Effector CD8-positive, alpha-beta T cell (primary cell): ENCODE measurements around the gene EHD3.

ENCODE experiments used
- DNase-seq: peaks from one replicate; lab custom pipeline; 2025; lab: John Stamatoyannopoulos, UW
- total RNA-seq, 4 experiments: gene quantifications; one replicate each; lab custom pipeline; 2026; lab: John Stamatoyannopoulos, UW

EHD3 gene
- total RNA-seq, result 4.9 to 18.7 (median 14.1) reads per million in 4 experiments

DNA sequence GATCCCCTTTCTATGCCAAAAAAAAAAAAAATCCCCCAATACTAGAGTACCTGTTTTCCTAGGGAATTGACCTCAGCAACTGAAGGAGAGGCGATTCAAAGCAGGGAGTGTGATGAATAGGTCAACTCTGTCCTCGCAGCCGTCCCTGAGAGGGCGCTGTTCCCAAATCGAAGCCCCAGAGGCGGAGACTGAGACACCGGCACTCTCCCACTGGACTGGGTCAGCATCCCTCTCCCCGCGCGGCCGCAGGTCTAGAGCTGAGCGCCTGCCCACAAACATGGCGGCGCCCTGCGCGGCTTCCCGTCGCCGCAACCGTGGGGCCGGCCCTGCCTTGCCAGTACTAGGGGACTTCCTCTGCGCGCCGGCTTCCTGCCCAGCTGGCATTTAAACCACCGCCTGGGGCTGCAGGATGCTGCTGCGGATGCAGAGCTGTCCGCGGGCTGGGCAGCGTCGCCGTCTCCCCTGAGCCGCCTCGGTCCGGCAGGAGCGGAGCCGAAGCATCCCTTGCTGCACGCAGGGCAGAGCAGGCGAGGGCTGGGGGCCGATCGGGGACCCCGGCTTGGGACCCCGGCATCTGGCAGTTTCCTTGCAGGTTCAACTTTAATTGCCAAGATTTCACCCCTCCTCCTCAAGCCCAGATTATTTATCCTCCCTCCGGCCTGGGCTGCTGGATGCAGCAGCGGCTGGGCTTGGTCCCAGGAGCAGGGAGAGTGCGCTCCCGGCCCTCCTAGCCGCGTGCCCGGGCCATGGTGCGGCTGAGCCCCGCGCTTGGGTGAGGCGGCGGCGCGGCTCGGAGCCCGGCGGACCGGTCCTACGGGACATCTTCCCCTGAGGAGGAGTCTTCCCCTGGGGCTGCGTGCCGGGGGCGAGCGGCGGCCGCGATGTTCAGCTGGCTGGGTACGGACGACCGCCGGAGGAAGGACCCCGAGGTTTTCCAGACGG is at the start of gene EHD3:
Gene EHD3, plus strand, starts transcription at position 412 of the 942 bp plus-strand sequence. Its CDS starts 470 bp downstream, at position 882.
- DNase-seq, result peak; percentile 48

DNA sequence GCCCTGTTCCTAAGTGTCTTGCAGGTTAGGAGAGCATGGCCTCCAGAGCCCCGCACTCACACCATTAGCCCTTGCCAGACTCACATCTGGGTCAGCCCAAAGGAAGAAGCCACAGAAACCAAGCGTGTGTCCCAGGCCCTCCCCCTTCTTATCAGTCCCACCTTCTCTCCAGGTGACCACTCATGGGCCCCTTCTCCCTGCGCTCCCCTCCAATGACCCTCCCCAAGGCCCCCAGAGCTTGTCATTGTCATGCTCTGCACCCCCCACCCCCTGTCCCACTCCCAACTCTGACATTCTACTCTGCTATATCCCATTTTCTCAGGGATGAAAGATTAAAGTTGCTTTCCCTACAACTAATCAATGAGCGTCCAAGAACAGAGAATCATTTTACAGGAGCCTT is 46.8 kb upstream of the EHD3 start:
- no peak for DNase-seq

DNA sequence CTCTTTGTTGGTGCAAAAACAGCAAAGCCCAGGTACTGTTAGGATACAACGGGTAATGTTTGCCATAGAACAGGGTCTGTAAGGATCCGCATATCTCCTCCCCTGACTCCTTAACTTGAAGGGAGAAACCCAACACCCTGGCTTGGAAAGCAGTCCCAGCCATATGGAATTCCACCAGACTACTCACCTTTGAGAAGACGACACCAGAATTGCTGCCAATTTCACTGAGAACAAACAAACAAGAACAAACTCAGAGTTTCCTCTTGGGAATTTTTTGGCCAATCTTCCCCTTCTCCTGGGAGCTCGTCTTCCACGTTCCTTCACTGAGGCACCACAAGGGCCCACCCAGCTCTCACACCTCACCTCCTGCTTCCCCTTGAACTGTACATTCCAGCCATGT is 45.8 kb upstream of the EHD3 start:
- no peak for DNase-seq

DNA sequence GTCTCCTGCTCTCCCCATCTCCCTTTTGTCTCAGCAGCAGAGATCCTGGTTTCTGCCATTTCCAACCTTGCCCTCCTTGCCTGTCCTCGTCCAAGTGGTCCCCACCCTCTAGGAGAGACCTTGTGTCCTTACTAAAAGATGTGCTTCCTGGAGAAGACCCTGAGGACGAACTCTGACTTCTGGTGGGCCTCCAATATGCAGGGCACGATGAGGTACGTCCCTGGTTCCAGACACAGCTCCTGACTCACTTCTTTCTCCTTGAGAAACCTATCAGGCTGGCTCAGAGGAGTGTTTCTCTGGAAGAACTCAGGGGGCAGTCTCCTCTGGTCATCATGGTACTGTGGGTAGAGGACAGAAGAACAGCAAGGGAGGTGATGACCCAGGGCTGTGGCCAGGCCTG is 44.8 kb upstream of the EHD3 start:
- no peak for DNase-seq

DNA sequence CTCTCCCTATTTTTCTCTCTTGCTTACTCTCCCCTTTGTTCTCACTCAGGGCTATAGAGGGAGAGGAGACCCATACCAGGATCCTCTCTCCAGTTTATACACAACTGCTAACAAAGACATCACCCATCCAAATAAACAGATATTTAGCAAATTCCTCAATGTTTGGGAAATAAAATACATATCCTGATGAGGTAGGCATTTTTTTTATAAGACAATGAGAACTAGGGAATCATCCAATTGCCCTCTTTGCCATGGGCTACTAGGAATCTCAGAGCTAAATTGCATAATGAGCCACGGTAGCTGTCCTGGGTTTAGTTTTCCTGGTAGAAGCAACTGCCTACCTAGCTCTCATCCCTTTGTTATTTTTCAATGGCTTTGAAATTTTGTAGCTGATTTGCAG is 43.8 kb upstream of the EHD3 start:
- no peak for DNase-seq

DNA sequence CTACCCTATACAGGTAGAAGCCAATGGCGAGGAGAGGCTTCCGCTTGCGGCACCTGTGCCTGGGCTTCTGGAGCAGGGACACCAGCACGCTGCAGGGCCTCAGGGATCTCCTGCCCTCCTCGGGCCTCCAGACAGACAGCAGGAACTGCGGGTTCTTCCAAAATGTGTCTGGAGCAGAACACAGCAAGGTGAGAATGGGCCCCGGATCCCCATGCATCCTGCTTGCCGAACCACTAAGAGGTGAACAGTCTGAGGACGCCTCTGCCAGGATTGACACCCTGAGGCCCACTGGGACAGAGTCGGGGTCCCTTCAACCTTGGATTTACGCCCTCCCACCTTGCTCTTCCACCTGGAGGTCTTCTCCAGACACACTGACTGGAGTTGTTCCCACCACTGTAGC is 42.0 kb upstream of the EHD3 start:
- DNase-seq, result no peak

DNA sequence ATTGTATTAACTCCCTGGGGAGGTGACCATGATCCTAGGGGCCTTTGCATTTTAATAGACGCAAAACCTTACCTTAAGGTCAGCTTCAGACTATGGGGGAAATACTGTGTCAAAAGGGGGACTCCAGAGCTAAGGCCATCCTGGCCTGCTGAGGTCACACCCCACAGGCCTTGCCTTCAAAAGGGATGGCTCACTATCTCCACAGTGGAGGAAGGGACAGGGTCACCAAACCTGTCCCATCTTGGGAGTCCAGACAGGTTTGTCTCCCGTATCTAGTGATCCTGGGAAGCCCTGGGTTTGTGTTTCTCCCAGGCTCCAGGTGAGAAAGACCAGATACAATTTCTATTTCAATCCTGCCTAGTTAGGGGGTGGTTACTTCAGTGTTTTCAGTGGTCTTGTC is 41.6 kb upstream of the EHD3 start:
- no peak for DNase-seq

DNA sequence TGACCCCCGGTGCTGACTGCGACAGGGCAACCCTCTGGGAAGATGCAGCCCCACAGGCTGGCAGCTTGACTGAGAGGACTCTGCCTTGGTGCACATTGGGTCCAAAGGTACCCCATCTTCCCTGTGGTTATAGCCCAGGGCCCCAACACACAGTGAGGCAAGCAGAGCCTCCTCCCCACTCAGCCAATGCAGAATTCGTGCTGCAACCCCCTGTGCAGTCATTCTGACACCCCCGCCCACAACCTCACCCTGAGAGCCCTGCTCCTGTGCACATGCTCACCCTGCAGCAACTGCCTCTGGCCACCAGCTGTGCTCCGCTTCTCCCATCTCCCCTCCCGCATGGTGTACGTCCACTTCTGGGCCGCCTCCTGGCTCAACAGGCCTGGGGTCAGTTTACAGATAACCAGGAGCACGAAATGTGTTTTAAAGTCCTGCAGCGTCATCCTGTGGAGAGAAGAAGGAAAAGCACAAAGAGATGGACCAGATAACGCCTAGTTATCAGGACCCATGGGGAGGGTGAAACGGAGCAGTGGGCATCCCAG is 41.0 kb upstream of the EHD3 start:
- DNase-seq, result no peak

DNA sequence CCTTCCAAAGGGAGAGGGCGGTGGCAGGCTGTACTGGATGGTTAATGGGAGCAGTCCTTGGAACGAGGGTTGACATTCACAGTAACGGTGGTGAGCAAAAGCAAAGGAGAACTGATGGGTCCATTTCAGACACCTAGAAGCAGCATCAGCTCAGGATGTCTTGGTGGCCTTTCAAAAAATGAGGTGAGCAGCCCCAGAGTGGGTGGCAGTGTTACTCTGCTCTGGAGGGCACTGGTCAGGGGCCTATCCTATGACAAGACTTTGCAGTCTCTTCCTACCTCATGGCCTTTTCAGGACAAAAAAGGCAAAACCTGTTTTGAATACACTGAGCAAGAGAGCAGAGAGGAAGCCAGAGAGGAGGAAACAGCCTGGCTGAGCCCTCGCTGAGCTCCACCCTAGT is 40.1 kb upstream of the EHD3 start:
- DNase-seq, result no peak

DNA sequence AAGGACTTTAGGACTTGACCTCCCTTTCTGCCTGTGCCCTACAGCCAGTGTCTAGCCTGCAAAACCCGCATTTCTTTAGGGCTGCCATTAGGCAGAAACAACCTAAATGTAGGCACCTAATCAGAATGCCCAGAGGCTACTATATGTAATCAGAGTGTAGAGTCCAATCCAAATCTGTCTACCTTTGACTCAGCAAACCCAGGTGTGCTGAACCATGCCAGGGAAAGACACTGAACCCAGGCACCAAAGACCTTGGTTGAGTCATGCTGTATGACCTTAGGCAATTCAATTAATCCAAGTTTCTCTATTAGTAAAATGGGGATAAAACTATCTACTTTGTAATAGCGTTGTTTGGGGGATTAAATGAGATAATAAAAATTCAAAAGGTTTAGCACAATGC is 37.3 kb upstream of the EHD3 start:
- no peak for DNase-seq

DNA sequence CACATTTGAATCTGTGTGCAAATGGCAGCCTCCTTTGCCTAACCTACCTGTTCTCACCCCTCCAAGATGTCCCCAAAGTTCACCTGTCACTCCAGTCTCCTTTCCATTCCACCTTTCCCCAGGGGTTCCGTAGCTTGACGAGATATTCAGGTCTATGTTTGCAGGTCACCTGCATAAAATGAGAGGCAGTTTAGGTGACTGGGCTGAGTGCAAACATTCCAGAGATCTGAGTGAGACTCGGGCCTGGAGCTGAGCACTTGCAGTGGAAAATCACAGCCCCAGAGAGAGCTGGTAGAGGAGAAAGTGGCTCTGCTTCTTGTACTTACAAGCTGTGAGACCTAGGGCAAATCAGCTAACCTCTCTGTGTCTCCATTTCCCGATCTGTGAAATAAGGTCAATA is 36.8 kb upstream of the EHD3 start:
- DNase-seq, result no peak

DNA sequence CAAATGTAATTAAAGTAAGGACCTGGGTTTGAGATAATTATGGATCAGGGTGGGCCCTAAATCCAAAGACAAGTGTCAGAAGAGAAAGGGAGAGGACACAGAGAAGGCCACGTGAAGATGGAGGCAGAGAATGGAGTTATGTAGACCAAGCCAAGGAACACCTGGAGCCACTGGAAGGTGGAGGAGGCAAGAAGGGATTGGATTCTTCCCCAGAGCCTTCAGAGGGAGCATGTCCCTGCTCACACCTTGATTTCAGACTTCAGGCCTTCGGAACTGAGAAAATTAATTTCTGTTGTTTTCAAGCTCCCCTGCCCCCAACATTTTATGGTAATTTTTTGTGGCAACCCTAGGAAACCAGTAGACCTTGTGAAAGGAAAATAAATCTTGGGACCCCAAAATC is 36.3 kb upstream of the EHD3 start:
- no peak for DNase-seq

DNA sequence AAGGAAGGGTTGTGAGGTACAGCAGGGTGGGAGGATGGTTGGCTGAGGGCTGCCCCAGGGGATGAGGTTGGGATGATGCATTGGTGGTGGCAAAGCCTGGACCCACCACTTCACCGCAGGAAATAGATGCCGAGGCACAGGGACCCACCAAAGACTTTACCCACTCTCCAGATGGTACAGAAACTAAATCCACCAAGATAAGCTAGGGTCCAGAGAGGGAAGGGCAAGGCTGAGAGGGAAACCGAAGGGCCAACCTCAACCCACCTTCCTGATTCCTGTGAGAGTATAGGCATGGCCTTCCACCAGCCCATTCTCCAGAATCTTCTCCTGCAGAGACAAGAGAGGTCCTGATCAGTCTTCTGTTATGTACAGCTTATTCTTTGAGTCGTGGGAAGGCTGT is 34.7 kb upstream of the EHD3 start:
- no peak for DNase-seq

DNA sequence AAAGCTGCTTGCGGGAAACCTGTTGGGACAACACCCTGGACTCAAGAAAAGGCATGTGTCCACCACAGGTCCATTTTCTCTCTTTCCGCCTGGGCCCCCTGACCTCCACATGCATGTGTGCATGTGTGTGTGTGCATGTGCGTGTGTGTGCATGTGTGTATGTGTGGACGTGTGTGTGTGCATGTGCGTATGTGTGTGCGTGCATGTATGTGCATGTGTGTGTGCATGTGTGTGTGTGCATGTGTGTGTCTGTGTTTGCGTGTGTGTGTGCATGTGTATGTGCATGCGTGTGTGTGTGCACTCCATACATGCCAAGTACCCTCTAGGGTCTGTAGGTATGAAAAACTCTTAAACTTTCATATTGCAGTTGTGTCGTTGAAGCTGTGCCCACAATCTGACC is 33.0 kb upstream of the EHD3 start:
- no peak for DNase-seq

DNA sequence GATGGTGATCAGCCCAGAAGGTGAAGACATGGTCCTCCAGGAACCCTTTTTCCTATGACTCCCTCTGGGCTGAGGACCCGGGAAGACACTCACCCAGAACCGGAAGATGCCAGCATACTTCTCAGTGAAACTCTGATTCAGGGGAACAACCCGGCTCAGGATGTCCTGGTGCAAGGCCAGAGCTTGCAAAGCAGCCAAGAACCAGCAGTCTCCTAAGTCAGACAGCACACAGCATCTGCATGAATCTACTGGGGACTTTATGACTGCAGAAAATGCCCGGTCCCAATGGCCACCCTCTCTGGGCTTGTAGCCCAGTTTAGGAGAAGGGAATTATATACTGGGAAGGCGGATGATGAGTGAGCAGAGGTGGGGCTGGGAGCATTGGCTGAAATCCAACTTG is 31.9 kb upstream of the EHD3 start:
- no peak for DNase-seq

DNA sequence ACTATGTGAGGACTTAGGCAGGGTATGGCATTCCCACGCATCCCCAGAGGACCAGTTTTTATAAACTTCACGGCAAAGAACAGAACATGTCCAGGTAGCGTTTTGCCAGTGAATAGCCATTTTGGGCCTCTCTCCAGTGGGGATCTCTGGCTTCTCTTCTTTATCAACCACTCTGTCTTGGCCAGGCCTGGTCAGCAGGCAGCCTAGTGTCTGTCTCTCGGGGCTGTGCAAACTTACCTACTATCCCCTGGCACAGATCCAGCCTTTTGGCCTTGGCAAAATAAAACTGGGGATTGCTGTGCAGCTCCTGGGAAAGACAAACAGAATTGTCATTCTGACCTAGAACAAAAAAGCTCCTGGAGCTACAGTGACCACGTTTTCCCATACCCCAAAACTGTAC is 31.1 kb upstream of the EHD3 start:
- no peak for DNase-seq

DNA sequence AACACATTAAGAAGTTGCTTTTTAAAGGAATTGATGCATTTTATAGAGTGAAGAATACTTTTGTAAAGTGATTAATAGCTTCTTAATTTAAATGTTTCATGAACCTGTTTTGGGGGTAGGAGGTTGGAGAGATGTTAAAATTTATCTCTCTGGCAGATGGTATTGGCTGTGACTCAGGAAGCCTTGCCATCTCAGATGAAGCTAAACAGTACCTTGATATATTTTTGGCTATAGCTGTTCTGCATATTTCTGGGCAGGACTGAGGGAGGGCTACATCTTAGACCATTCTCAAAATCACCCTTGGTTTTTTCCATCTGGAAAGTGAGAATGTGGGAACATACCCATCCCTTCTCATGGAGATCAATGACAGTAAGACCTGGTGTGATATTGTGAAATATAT is 30.0 kb upstream of the EHD3 start:
- DNase-seq, result no peak

DNA sequence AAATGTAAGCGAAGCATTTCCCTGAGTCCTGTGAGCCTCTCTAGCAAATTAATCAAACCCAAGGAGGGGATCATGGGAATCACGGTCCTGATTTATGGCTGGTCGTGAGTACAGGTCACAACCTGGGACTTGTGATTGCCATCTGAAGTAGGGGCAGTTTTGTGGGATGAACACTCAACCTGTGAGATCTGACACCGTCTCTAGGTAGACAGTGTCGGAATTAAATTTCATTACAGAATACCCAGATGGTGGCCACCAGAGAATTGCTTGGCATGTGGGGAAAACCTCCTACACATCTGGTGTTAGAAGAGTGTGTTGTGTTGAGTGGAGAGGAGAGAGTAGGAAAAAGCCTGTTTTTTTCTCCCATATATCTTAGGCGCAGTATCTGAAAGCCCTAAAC is 29.2 kb upstream of the EHD3 start:
- no peak for DNase-seq

DNA sequence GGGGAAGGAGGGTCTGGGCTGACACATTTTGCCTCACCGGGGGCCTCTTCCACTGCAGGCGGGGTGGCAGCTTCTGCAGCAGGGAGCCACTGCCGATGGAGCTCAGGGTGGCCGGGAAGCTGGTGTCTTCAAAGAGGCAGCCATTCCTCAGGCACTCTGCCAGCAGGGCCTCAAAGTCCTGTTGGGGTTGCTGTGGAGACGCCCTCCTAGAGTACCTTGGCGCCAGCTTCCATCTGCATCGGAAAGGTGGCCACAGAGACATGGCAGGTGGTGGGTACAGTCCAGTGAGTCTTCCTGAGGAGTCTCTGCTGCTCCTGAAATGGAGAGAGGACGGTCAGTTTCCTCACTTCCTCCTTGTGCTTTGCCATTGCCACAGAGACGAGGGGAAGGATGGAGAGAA is 28.8 kb upstream of the EHD3 start:
- DNase-seq, result no peak

DNA sequence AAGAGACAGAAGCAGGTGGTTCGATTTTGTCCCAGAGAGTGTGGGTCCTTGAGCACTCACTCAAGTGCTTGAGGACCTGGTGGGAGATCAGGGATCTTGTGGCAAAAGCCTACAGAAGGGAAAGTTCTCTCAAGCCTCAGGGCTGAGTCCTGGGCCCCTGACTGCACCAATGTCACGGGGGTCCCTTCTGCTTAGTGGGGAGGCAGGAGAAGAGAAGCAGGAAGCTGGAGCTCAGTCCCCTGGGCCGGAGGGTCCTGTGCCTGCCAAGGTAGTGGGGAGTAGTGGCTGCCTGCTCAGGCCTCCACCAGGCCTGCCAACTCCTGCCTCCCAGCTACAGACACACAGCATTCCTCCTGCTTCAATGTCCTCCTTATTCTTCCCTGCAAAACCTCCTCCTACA is 28.3 kb upstream of the EHD3 start:
- no peak for DNase-seq

DNA sequence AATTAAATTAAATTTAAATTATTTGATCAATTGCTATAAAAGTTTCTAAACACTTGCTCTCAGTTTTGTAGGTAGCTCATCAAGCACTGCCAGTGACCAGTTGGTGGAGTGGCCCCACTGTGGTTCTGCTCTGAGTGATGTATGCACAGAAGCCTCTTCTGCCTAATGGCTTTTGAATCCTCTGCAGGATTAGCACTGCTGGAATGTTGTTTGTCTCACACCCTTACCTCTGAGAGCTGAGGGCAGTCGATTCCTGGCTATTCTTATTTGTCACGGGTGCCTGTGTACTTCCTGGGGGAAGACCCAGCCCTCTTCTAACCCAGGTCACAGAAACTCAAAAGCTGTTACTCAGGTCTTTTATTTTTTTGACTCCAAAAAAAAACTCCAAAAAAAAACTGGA is 26.2 kb upstream of the EHD3 start:
- DNase-seq, result no peak

DNA sequence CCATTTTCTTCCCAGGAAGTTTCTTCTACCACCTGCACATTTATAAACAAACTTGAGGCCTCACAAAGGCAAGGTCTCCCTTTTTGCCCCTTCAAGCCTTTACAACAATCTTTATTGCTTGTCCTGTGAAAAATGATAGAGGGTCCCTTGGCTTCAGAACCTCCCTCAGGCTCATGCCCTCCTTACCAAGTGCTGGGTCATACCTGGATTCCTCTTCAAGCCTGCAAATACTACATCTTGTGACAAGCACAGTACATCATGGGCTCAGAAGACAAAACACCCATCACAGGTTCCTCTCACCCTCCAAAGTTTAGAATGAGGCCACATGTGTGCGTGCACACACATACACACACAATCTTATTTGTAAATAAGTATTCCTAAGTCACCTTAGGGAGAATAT is 25.7 kb upstream of the EHD3 start:
- DNase-seq, result no peak
